Colonic mucosa (tissue), 4 donors: ENCODE data around the gene PPFIA2. TPM values are rescaled to one million over a fixed set of nuclear protein-coding genes. Genes with fewer than 3 reads are reported as not detected.
A peak's percentile ranks its signal among the peaks of the same experiment; 100 is the strongest.

ENCODE experiments used
- DNase-seq: peaks from one replicate; pipeline ENCODE4 v3.0.0-alpha.2; 2020
- H3K27ac ChIP-seq: fragments of 200-600 bp; one replicate; pipeline ENCODE4 v1.8.0; 2021
- H3K27me3 ChIP-seq: fragments of 200-600 bp; one replicate; pipeline ENCODE4 v1.8.0; 2021
- H3K36me3 ChIP-seq: fragments of 200-600 bp; one replicate; pipeline ENCODE4 v1.8.0; 2021
- H3K4me1 ChIP-seq: fragments of 200-600 bp; one replicate; pipeline ENCODE4 v1.8.0; 2021; ENCODE audit warnings: mild to moderate bottlenecking
- H3K4me3 ChIP-seq: fragments of 200-600 bp; one replicate; pipeline ENCODE4 v1.8.0; 2021
- H3K9ac ChIP-seq, 2 donors: one replicate each; pipeline ENCODE4 v1.7.0; 2013; ENCODE audit warnings: control low read depth in 2 of 2, low read depth in 2 of 2, low read length in 2 of 2
- H3K9me3 ChIP-seq: fragments of 200-600 bp; one replicate; pipeline ENCODE4 v1.8.0; 2021
- intact Hi-C: fragments of 100-400 bp; cut with DNase I; formaldehyde crosslinking; loops from one replicate; pipeline ENCODE4 v1.14.1; 2022
- total RNA-seq, 2 donors: library from RNA; stranded (reverse); fragmentation: NEBNext Ultra II Directional in 1 of 2; extraction: Animal tissue kit (Norgen Biotek cat#: 25700) in 1 of 2; gene quantifications; one replicate each; pipeline ENCODE4 v1.2.1, GENCODE V29; 2021
- TF ChIP-seq, protein P1 (sequence below): fragments of 200-600 bp; IDR thresholded peaks from one replicate; pipeline ENCODE4 v1.8.0; 2022; ENCODE audit warnings: antibody characterized with exemption, mild to moderate bottlenecking
- donor health status: healthy.
- donor health status: DM: no; HTN: no; CAD: no.
- donor health status: DM: no; HTN: no; CAD: no.

Gene PPFIA2
- total RNA-seq, 2 donors from 2014 or later, result 0.49 to 2.2 TPM

- H3K9ac ChIP-seq, result no peak overlapping the region
- TF ChIP-seq, protein P1, sequence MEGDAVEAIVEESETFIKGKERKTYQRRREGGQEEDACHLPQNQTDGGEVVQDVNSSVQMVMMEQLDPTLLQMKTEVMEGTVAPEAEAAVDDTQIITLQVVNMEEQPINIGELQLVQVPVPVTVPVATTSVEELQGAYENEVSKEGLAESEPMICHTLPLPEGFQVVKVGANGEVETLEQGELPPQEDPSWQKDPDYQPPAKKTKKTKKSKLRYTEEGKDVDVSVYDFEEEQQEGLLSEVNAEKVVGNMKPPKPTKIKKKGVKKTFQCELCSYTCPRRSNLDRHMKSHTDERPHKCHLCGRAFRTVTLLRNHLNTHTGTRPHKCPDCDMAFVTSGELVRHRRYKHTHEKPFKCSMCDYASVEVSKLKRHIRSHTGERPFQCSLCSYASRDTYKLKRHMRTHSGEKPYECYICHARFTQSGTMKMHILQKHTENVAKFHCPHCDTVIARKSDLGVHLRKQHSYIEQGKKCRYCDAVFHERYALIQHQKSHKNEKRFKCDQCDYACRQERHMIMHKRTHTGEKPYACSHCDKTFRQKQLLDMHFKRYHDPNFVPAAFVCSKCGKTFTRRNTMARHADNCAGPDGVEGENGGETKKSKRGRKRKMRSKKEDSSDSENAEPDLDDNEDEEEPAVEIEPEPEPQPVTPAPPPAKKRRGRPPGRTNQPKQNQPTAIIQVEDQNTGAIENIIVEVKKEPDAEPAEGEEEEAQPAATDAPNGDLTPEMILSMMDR, result no peak
- intact Hi-C loops, result no loop called here
- no peak for DNase-seq
- H3K36me3 ChIP-seq, result no peaks in the 10 kb centered on the region
- no peak overlapping the region for H3K27ac ChIP-seq
- no peaks in the 10 kb centered on the region for H3K9me3 ChIP-seq
- H3K27me3 ChIP-seq, result no peaks in the 10 kb centered on the region
- no peak overlapping the region for H3K4me3 ChIP-seq
- no peaks in the 10 kb centered on the region for H3K4me1 ChIP-seq
These were observed 33.5 kb upstream of the PPFIA2 start for GRCh38 chr12:81792666-81793065.

DNA sequence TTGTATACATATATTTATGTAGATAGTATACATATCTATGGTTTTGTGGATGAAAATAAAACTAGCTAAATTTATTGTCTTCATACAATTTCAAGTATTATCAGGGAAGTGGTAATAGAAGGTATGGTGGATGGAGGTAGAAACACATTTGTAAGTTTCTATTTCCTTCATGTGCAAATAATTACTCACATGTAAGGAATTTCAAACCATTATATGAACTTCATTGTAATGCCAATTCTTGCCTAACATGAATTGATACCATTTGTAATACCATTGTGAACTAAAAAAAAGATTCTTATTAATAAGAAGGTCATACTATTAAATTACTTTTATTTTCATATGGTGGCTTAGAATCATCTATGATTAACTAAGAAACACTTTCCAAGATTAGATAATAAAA, 20.1 kb upstream of the PPFIA2 start:
- Histone ChIP-seq H3K4me3 (no peak overlapping the region), H3K36me3 (no peaks in the 10 kb centered on the region), H3K4me1 (no peaks in the 10 kb centered on the region), H3K9ac (no peak overlapping the region), H3K27me3 (no peaks in the 10 kb centered on the region), H3K9me3 (no peaks in the 10 kb centered on the region), H3K27ac (no peak overlapping the region)
- intact Hi-C loops, result no loop called here
- TF ChIP-seq, protein P1, result no peak
- DNase-seq, result no peak

- DNase-seq, result no peak
- no peak overlapping the region for H3K4me3 ChIP-seq
- H3K27ac ChIP-seq, result no peak overlapping the region
- no peaks in the 10 kb centered on the region for H3K27me3 ChIP-seq
- H3K9ac ChIP-seq, result no peak overlapping the region
- H3K36me3 ChIP-seq, result no peaks in the 10 kb centered on the region
- H3K4me1 ChIP-seq, result no peaks in the 10 kb centered on the region
- TF ChIP-seq, protein P1, result no peak
- intact Hi-C loops, result no loop called here
- H3K9me3 ChIP-seq, result no peaks in the 10 kb centered on the region
These were observed 19.6 kb upstream of the PPFIA2 start for GRCh38 chr12:81778719-81779118.

DNA sequence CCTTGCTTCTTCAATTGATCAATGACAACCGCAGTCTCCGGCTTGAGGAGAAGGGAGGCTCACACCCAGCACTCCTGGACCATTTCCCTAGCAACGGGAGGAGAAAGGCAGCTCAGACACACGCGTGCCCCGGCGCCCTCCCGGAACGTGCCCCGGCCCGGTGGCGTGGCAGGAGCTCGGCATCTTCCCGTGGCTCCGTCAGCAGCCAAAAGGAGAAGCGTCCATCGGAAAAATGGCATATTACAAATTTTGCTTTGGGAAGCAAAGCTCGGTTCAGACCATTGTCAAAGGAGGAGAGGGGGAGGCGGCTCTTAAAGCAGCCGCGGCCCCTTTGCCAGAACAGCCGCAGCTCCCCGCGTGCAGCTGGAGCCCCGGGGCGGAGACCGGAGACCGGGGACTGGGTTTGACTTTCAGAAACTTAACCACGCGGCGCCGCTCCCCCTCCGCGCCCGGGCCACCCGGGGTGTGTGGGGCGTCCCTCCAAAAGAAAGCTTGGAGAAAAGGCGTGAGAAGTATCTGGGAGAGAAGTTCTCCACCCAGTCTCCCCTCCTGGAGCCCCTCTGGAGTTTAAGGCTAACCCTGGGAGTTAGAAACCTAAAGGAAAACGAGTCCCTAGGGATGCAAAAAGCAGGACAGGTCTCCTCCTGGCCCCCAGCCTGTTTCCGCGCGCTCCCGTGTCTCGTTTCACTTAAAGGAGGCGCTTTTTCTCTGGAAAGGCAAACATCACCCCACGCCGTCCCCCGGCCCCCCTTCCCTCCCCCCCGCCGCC, 545 bp downstream of the PPFIA2 start:
- no peaks in the 10 kb centered on the region for H3K4me1 ChIP-seq
- no peaks in the 10 kb centered on the region for H3K36me3 ChIP-seq
- H3K9ac ChIP-seq, result peak overlapping the region in 1 of 2 donors; percentile 41
- H3K27ac ChIP-seq, result no peak overlapping the region
- H3K9me3 ChIP-seq, result no peaks in the 10 kb centered on the region
- peaks cover 13% of the 10 kb centered on the region for H3K27me3 ChIP-seq
- no peak for DNase-seq
- intact Hi-C loops, result no loop called here
- peak overlapping the region; percentile 32 for H3K4me3 ChIP-seq
- TF ChIP-seq, protein P1, result no peak

- H3K9me3 ChIP-seq, result no peaks in the 10 kb centered on the region
- H3K9ac ChIP-seq, result peak overlapping the region in 1 of 2 donors; percentile 30
- H3K27ac ChIP-seq, result no peak overlapping the region
- no peaks in the 10 kb centered on the region for H3K4me1 ChIP-seq
- intact Hi-C loops, result no loop called here
- peaks cover 13% of the 10 kb centered on the region for H3K27me3 ChIP-seq
- DNase-seq, result no peak
- peak overlapping the region; percentile 32 for H3K4me3 ChIP-seq
- no peaks in the 10 kb centered on the region for H3K36me3 ChIP-seq
- TF ChIP-seq, protein P1, result no peak
These were observed 1.3 kb downstream of the PPFIA2 start for GRCh38 chr12:81757731-81758365.
